Neutrophil (primary cell): Measurements from ENCODE around the gene POTEB.
"Not testable (repeated sequence)": the region's sequence is repeated elsewhere in the genome, so short reads cannot be mapped to it uniquely, and the experiment has no call there.

Experiments used
- H3K27ac ChIP-seq: fragments of 200-600 bp; sonication (generic); 2 replicates; pipeline ENCODE4 v1.5.1; 2016; ENCODE audit warnings: mild to moderate bottlenecking, moderate library complexity
- H3K27me3 ChIP-seq: fragments of 200-600 bp; sonication (generic); 2 replicates; pipeline ENCODE4 v1.6.0; 2016; ENCODE audit warnings: mild to moderate bottlenecking
- H3K36me3 ChIP-seq: fragments of 200-600 bp; sonication (generic); 2 replicates; pipeline ENCODE4 v1.5.1; 2017
- H3K4me1 ChIP-seq, 2 experiments: fragments of 200-600 bp in 1 of 2; sonication (generic) in 1 of 2; 1 replicate in 1 of 2; 2 replicates in 1 of 2; pipeline versions ENCODE4 v1.5.1 to v1.6.1; 2013 to 2016; ENCODE audit warnings: low read depth in 1 of 2, low read length in 1 of 2, mild to moderate bottlenecking in 1 of 2, moderate library complexity in 1 of 2; ENCODE audit not compliant: control insufficient read depth in 1 of 2, insufficient read depth in 1 of 2
- H3K4me3 ChIP-seq, 2 experiments: fragments of 200-600 bp in 1 of 2; sonication (generic) in 1 of 2; 1 replicate in 1 of 2; 2 replicates in 1 of 2; pipeline ENCODE4 v1.5.1; 2013 to 2016; ENCODE audit warnings: low read depth in 1 of 2, low read length in 1 of 2, mild to moderate bottlenecking in 1 of 2, moderate library complexity in 1 of 2
- H3K9me3 ChIP-seq: fragments of 200-600 bp; sonication (generic); 2 replicates; pipeline ENCODE4 v1.5.1; 2016

Gene POTEB

DNA sequence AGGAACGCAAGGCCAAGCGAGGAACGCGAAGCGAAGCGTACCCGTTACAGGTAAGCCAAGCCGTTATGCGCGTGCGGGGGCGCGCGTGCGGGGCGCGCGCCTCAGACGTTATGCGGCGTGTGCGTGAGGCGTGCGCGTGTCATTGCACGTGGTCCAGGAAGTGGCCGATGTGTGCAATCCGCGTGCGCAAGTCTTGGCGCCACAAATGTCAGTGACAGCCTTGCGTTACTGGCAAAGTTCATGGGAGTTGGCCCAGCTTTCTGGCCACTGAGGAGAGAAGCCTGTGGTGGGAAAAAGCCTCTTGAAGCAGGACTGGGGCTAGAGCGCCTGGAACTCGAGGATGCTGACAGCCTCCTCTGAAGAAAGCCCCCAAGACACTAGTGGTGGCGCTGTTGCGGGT lies at the start of gene POTEB:
Gene POTEB (minus strand): TSS at position 101 of the 400 bp plus-strand sequence. CDS start 489 bp downstream, outside the sequence.
- H3K27me3 ChIP-seq, H3K27ac ChIP-seq, H3K4me3 ChIP-seq, H3K4me1 ChIP-seq, H3K36me3 ChIP-seq, H3K9me3 ChIP-seq: not testable (repeated sequence)

DNA sequence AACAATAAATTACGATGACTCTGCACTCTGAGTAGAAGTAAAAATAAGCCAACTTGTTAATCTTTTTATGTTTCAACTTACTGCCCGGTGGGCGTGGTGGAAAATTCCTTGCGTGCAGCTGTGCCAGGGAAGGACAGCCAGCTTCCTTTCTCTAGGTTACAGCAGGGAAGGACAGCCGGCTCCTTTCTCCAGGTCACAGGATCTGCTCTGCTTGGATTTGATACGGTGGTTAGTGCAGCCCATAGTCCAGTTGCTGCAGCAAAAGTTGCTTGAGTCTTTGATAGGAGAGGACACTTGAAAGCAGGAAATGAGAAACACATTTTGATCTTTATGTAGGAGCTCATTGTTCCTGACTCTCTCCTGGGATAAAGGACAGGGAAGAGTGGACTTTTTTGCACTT lies 13.4 kb upstream of the POTEB start:
- not testable (repeated sequence) for H3K36me3 ChIP-seq, H3K27me3 ChIP-seq

DNA sequence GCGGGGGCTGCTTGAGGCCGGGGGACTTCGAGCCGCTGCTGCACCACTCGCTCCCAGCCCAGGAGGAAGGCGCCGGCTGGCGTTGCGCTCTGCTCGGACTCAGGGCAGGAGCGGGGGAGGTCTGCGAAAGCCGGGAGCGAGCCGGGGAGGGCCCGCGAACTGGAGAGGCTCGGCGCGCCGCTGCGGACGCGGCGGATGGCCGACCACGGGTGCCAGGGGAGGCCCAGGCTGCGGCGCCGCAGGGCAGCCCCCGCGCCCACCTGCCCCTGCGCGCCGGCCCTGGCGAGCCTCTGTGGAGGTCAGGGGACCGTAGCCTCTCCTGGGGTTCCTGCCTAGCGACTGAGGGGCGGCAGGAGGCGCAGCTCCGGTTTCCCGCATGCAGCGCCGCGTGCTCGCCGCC lies 12.0 kb upstream of the POTEB start:
- not testable (repeated sequence) for H3K27ac ChIP-seq, H3K27me3 ChIP-seq, H3K4me1 ChIP-seq, H3K36me3 ChIP-seq, H3K9me3 ChIP-seq, H3K4me3 ChIP-seq

More for the DNA sequence above, 13.4 kb upstream of the POTEB start:
- H3K4me1 ChIP-seq, H3K27ac ChIP-seq, H3K9me3 ChIP-seq, H3K4me3 ChIP-seq: not testable (repeated sequence)

GRCh38 chr15:21838831-21839230 lies 38.7 kb downstream of the POTEB start:
- H3K4me1 ChIP-seq, H3K4me3 ChIP-seq, H3K36me3 ChIP-seq, H3K9me3 ChIP-seq, H3K27ac ChIP-seq, H3K27me3 ChIP-seq: not testable (repeated sequence)
